CD1c-positive myeloid dendritic cell (primary cell): Measurements from ENCODE around the gene ZNRF4.

Source experiments
- DNase-seq: peaks from one replicate; pipeline ENCODE4 v3.0.0-alpha.2; 2016; ENCODE audit errors: extremely low spot score

Gene ZNRF4

DNA sequence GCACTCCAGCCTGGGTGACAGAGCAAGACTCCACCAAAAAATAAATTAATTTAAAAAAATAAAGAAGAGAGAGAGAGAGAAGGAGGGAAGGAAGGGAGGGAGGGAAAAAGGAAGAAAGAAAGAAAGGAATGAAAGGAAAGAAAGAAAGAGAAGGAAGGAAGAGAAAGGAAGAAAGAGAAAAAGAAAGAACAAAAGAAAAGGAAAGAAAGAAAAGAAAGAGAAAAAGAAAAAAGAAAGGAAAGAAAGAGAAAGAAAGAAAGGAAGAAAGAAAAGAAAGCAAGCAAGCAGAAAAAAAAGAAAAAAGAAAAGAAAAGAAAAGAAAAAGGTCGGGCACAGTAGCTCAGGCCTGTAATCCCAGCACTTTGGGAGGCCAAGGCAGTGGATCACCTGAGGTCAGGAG, 14.9 kb upstream of the ZNRF4 start:
- DNase-seq = no peak

GRCh38 chr19:5443723-5444122, 11.5 kb upstream of the ZNRF4 start:
- no peak for DNase-seq

DNA sequence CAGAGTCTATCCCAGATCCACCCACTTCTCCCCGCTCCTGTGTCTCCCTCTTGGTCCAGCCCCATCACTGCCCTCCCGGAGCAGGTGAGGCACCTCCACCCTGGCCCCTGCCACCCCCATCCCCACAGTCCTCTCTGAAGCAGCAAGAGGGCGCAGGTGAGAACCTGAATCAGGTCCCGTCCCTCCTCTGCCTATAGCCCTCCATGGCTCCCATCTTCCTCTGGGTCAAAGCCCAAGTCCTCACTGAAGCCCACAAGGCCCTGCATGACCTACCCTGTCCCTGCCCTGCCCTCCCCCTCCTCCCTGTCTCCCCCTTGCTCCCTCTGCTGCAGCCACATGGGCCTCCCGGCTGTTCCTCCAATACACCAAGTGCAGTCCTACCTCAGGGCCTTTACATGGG, 10.8 kb upstream of the ZNRF4 start:
- DNase-seq = no peak

DNA sequence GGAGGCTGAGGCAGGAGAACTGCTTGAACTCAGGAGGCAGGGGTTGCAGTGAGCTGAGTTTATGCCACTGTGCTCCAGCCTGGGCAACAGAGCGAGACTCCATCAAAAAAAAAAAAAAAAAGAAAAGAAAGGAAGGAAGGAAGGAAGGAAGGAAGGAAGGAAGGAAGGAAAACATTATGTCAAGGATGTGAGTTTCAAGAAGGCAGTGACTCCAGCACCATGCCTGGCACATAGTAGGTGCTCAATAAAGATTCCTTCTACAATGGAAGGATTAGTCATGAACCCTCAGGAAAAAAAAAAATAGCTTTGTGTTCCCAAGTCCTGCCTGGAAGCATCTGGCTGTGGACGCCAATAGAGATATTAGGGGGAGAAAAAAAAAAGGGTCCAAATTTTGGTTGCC, 10.1 kb upstream of the ZNRF4 start:
- no peak for DNase-seq

- no peak for DNase-seq
These were observed 9.6 kb upstream of the ZNRF4 start for GRCh38 chr19:5445561-5446055.

- no peak for DNase-seq
These were observed 7.4 kb upstream of the ZNRF4 start for GRCh38 chr19:5447700-5448311.

GRCh38 chr19:5448374-5448773, 6.8 kb upstream of the ZNRF4 start:
- no peak for DNase-seq

- no peak for DNase-seq
These were observed 4.6 kb upstream of the ZNRF4 start for GRCh38 chr19:5450482-5451126.

GRCh38 chr19:5451494-5451893, 3.7 kb upstream of the ZNRF4 start:
- DNase-seq = no peak

GRCh38 chr19:5452594-5453565, 2.3 kb upstream of the ZNRF4 start:
- DNase-seq = no peak

DNA sequence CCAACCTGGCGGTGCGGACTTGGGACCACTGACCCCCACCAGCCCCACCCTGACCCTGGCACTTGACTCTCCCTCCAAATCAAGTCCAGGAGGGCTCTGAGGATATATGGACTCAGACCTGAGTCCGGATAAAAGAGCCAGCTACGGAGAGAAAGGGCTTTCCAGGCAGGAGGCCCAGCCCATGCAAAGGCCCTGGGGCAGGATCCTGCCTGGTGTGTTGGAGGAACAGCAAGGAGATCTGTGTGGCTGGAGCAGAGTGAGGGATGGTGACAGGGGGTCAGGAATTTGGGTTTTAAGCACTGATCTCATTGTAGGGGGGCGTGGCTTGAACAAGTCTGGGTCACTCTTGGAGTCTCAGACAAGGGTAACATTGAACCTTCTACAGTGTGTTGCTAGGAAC, 474 bp upstream of the ZNRF4 start:
- no peak for DNase-seq

DNA sequence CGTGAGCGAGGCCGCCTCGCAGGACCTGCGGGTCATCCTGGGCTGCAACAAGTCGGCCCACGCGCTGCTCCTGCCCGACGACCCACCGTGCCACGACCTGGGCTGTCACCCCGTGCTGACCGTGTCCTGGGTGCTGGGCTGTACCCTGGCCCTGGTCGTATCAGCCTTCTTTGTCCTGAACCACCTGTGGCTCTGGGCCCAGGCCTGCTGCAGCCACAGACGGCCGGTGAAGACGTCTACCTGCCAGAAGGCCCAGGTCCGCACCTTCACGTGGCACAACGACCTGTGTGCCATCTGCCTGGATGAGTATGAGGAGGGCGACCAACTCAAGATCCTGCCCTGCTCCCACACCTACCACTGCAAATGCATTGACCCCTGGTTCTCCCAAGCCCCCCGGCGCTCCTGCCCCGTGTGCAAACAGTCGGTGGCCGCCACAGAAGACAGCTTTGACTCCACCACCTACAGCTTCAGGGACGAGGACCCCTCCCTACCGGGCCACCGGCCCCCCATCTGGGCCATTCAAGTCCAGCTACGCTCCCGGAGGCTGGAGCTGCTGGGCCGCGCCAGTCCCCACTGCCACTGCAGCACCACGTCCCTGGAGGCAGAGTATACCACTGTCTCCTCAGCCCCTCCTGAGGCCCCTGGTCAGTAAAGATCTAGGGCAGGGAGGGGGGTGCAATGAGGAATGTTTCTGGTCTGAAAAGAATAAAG, 1.1 kb downstream of the ZNRF4 start:
- no peak for DNase-seq

GRCh38 chr19:5456841-5457200, 1.6 kb downstream of the ZNRF4 start:
- DNase-seq = no peak

DNA sequence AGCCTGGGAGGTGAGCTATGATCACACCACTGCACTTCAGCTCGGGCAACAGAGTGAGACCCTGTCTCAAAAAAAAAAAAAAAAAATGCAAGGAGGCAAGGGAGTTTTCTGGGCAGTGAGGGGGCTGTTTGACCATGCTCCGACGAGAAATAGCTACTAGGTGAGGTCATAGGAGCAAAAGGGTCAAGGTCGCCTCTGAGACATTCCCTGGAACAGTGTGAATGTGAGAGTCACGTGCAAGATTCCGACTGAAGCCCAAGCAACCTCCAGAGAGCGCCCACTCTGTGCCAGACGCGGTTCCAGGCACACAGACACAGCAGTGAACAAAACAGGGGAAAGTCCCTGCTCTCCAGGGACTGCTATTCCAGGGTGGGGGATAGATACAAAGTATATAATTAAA, 2.5 kb downstream of the ZNRF4 start:
- no peak for DNase-seq

GRCh38 chr19:5458420-5458819, 3.2 kb downstream of the ZNRF4 start:
- no peak for DNase-seq

- no peak for DNase-seq
These were observed 4.1 kb downstream of the ZNRF4 start for GRCh38 chr19:5459360-5459759.

DNA sequence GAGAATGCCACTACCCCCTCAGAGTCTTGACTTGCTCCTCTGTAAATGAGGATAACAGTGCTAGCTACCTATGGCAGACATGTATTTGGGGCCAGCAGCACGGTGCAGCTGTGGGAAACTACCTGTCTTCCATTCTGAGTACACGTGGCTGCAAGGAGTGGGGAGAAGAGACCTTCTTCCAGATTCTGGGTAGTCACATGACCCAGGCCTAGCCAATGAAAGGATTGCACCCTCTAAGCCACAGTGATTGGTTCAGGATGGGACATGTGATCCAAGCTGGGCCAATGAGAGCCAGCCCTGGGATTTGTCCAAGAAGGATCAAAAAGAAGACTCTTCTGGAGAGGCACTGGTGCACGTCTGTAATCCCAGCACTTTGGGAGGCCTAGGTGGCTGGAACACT, 5.5 kb downstream of the ZNRF4 start:
- no peak for DNase-seq

DNA sequence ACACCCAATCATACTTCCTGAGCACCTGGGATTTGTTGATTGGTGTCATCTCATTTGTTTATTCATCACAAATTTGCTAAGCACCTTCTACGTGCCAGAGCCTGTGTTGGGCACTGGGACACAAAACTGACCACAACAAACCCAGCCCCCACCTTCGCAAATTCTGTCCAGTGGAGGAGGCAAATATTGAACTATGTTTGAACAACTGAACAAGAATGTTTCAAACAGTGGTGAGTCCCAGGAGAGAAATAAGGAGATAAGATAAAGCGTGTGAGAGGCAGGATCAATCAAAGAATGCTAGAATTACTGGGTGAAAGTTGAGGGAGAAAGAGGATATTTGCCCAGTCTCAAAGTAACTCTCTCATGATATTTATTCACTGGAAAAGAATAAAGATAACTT, 8.7 kb downstream of the ZNRF4 start:
- no peak for DNase-seq

- no peak for DNase-seq
These were observed 10.9 kb downstream of the ZNRF4 start for GRCh38 chr19:5466072-5466471.

DNA sequence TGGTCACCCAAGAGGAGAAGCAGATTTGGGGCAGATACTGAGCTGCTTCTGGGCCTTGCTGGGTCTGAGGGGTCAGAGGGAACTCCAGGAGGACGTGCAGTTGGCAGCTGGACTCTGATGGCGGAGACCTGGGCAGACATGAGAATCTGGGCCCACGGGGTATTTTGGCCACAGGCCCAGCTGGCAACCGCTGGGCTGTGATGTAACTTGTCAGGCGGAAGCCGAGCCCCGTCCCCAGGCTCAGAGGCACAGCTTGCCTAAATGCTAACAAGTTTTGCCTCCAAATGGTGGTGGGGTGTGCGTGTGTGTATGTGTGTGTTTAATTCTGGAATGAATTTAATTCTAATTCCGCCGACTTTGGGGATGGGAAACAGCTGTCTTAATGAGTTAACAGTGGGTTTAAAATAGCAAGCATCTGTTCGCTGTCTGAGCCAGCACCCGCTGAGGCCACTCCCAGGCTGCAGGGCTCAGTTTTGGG, 11.6 kb downstream of the ZNRF4 start:
- no peak for DNase-seq

DNA sequence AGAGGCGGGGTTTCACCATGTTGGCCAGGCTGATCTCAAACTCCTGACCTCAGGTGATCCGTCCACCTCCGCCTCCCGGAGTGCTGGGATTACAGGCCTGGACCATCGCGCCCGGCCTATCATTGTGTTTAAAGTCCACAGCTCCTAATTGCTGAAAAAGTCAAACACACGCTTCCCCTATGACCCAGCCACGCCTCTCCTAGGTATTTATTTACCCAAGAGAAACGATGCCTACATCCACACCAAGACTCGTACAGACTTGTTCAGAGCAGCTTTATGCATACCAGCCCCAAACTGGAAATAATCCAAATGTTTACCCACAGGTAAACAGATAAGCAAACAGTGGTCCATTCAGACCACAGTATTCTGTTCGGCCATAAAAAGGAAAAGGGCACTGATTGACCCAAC, 15.1 kb downstream of the ZNRF4 start:
- DNase-seq = no peak

GRCh38 chr19:5472286-5472685, 17.1 kb downstream of the ZNRF4 start:
- DNase-seq = no peak
